ENCODE measurements around the gene PI16. TPM values are rescaled to one million over a fixed set of nuclear protein-coding genes. Genes with fewer than 3 reads are reported as not detected.

Gene PI16
- total RNA-seq, 1 donor from 2014 or later, result not detected

DNA sequence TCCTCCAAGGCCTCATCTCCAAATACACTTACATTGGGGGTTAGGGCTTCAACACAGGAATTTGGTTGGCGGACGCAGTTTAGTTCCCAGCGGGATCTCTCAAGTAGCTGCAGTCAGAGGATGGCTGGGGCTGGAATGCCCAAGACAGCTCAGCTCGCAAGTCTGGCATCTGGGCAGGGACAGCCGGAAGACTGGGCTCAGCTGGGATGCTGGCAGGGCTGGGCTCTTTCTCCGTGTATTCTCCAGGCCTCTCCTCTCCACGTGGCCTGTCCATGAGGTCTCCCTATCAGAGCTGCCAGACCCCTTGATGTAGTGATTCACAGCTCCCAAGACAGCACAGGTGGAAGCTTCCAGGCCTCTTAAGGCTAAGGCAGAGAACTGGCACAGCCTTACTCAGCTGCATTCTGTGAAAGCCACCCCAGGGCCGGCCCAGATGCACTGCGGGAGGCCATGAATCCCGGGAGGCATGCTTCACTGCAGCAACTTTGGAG lies 55.9 kb downstream of the PI16 start:
- FAIRE-seq, result no peak

DNA sequence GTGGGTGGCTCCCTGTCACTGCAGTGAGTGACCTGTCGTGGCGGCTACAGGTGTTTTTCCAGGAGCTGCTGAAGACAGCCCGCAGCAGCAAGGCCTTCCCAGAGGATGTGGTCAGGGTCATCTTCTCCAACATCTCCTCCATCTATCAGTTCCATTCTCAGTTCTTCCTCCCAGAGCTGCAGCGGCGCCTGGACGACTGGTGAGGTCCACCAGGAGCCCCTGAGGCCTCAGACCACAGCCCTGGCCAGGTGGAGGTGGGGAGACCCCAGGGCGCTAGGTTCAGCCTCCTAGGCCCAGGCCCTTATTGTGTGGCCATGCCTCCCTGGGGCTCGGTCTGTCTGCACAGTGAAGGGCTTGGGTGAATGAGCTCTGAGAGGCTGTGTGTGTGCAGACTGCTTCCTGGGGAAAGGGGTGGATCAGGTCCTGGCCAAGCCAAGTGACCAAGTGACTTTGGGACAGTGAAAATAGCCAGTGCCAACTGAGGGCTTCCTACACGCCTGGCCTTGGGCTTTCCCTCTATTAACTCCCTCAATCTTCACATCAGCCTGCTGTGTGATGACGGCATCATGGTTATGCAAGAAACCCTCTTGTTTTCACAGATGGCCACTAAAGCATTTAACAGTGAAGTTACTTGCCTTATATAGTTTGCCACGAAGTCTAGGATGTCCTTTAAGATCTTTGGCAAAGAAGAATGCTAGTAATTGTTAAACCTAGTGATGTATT lies 57.3 kb downstream of the PI16 start:
- FAIRE-seq, result no peak
- H3K4me3 ChIP-seq (ENCODE audit: low read depth, low read length), result no peak overlapping the region
- H3K36me3 ChIP-seq (ENCODE audit: control insufficient read depth, insufficient read depth, low read length), result no peaks in the 10 kb centered on the region
- no peaks in the 10 kb centered on the region for H3K27me3 ChIP-seq (ENCODE audit: control insufficient read depth, insufficient read depth, low read length)
- no peak for DNase-seq (ENCODE audit: low read depth)
- no peak for TF ChIP-seq CTCF (IDR thresholded peaks at IDR 0.05; ENCODE audit: insufficient read depth, low read length, severe bottlenecking)

More for the DNA sequence above, 55.9 kb downstream of the PI16 start:
- DNase-seq (ENCODE audit: low read depth), result no peak
- Histone ChIP-seq H3K36me3 (ENCODE audit: control insufficient read depth, insufficient read depth, low read length) (no peaks in the 10 kb centered on the region), H3K4me3 (ENCODE audit: low read depth, low read length) (no peak overlapping the region), H3K27me3 (ENCODE audit: control insufficient read depth, insufficient read depth, low read length) (no peaks in the 10 kb centered on the region)
- no peak for TF ChIP-seq CTCF (IDR thresholded peaks at IDR 0.05; ENCODE audit: insufficient read depth, low read length, severe bottlenecking)

- TF ChIP-seq CTCF (IDR thresholded peaks at IDR 0.05; ENCODE audit: insufficient read depth, low read length, severe bottlenecking), result no peak
- no peak for FAIRE-seq
- H3K27me3 ChIP-seq (ENCODE audit: control insufficient read depth, insufficient read depth, low read length), result no peaks in the 10 kb centered on the region
Measured at GRCh38 chr6:37013516-37014491, 59.3 kb downstream of the PI16 start.

More at GRCh38 chr6:37013516-37014491, 59.3 kb downstream of the PI16 start:
- Histone ChIP-seq H3K4me3 (ENCODE audit: low read depth, low read length) (no peak overlapping the region), H3K36me3 (ENCODE audit: control insufficient read depth, insufficient read depth, low read length) (no peaks in the 10 kb centered on the region)
- no peak for DNase-seq (ENCODE audit: low read depth)

Other genes starting within 250 kb of the PI16 start
- not detected in 2 replicates for gene CPNE5, start 115.3 kb upstream of the PI16 start, total RNA-seq
- 33.3 and 34.8 TPM in 2 replicates for gene PPIL1, start 79.9 kb upstream of the PI16 start, total RNA-seq
- gene C6orf89, start 68.8 kb upstream of the PI16 start, total RNA-seq, result 21.9 and 26.8 TPM in 2 replicates
- 138 and 156 TPM in 2 replicates for gene MTCH1, start 31.5 kb downstream of the PI16 start, total RNA-seq
- gene FGD2, start 50.9 kb downstream of the PI16 start, total RNA-seq, result under 0.01 and 0.26 TPM in 2 replicates
- gene PIM1, start 215.4 kb downstream of the PI16 start, total RNA-seq, result 29.2 and 35.3 TPM in 2 replicates